Measurements from ENCODE around the gene MINAR1. TPM values are rescaled to one million over a fixed set of nuclear protein-coding genes. Genes with fewer than 3 reads are reported as not detected.

The MINAR1 gene, protein sequence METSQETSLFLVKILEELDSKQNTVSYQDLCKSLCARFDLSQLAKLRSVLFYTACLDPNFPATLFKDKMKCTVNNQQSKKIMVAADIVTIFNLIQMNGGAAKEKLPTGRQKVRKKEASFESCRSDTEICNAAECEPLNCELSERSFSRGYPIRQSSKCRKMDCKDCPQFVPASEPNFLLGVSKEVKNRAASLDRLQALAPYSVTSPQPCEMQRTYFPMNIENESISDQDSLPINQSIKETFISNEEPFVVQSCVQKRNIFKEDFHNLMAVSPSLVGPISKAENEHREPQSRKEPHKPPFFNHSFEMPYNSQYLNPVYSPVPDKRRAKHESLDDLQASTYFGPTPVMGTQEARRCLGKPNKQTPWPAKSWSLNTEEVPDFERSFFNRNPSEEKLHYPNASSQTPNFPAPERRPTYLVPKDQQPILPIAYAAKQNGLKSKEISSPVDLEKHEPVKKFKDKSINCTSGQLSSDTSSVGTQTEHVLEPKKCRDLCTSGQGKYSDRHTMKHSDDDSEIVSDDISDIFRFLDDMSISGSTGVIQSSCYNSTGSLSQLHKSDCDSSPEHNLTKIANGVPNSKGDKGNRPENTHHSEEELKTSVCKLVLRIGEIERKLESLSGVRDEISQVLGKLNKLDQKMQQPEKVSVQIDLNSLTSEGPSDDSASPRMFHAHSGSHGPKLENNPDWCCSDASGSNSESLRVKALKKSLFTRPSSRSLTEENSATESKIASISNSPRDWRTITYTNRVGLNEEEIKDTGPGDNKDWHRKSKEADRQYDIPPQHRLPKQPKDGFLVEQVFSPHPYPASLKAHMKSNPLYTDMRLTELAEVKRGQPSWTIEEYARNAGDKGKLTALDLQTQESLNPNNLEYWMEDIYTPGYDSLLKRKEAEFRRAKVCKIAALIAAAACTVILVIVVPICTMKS
- total RNA-seq: 1 to 10 TPM in 1 of 4 donors, under 1 TPM in 3; 0.05 to 1.1 (median 0.30) TPM

DNA sequence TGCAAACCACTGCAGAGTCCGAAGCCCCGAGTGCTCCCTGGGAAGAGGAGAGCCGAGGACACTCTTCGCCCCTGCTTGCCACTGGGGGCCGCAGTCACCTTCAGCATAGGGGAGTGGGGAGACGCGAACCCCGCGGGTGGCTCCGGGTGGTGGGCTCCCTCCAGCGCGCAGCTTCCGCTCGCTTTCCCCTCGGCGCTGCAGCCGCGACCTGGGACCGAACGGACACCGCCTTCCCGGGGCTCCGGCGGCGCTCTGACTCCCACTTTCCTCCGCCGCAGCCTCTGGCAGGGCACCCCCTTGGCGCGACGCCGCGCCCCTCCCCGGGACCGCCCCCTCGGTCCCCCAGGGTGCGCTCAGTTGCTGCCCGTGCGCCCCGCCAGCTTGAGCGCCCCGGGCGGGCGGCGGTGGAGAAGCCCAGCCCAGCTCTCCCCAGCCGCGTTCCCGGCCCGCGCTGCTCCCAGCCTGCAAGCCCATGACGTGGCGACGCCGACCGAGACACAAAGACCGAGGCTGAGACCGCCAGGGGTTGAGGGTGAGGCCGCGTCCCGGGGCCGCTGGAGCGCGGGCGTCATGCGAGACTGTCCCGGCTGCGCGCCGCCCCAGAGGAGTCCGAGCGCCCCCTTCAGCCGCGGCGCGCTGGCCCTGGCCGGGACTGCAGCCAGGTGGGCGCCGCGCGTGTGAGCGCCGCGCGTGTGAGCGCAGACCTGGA is at the start of gene MINAR1:
TSS of gene MINAR1 (plus strand) at position 701 of the 709 bp plus-strand sequence. CDS start 23,812 bp downstream, outside the sequence.
- Histone ChIP-seq H3K9me3 (no peaks in the 10 kb centered on the region), H3K36me3 (no peaks in the 10 kb centered on the region), H3K27ac (peak within 1 kb of the TSS in 1 of 4 donors; percentile 41), H3K4me3 (peak within 1 kb of the TSS; percentile 50 to 55 (median 54)), H3K27me3 (peaks cover 22 to 60% (median 39%) of the 10 kb centered on the region in 3 donors), H3K4me1 (peaks cover 0 to 6% of the 10 kb centered on the region in 2 donors)
- DNase-seq (no peak), ATAC-seq (peak; percentile 30 to 36)
- intact Hi-C loops (cut with DNase I; ENCODE audit: low total_unique reads): loop anchor here (2.0 kb wide), 1 partner anchor 51 kb away; no protein-coding TSS in a partner anchor
- in situ Hi-C loops (cut with MboI; ENCODE audit: low sequenced_read_pairs in 4 of 4): no loop called here
- TF ChIP-seq, protein P1, sequence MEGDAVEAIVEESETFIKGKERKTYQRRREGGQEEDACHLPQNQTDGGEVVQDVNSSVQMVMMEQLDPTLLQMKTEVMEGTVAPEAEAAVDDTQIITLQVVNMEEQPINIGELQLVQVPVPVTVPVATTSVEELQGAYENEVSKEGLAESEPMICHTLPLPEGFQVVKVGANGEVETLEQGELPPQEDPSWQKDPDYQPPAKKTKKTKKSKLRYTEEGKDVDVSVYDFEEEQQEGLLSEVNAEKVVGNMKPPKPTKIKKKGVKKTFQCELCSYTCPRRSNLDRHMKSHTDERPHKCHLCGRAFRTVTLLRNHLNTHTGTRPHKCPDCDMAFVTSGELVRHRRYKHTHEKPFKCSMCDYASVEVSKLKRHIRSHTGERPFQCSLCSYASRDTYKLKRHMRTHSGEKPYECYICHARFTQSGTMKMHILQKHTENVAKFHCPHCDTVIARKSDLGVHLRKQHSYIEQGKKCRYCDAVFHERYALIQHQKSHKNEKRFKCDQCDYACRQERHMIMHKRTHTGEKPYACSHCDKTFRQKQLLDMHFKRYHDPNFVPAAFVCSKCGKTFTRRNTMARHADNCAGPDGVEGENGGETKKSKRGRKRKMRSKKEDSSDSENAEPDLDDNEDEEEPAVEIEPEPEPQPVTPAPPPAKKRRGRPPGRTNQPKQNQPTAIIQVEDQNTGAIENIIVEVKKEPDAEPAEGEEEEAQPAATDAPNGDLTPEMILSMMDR (IDR thresholded peaks at IDR 0.05 in 4 of 5, conservative IDR thresholded peaks at IDR 0.05 in 1 of 5): peak in 1 of 5 experiments; percentile 13
- no peak for TF ChIP-seq POLR2A (IDR thresholded peaks at IDR 0.05)

DNA sequence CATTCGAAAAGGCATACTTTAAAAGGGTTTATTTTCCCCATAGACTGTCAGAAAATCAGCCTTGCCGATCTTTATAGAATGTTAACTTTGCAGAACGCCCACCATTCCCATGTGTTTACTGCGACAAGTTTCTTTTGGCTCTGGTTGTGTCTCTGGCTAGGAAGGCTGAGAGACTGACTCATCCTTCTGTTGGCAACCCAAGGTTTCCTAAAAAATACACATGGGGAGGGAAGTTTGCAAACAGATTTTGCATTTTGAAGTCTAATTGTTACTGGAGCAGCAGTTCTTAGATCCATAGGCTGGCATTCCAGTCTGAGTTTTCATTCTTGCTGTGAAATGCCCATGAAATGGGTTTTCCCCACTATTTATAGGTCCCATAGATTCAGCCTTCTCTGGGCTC is 37.9 kb upstream of the MINAR1 start:
- TF ChIP-seq POLR2A (IDR thresholded peaks at IDR 0.05): no peak
- TF ChIP-seq, protein P1 (IDR thresholded peaks at IDR 0.05 in 4 of 5, conservative IDR thresholded peaks at IDR 0.05 in 1 of 5): no peak
- DNase-seq: no peak
- no peaks in the 10 kb centered on the region for H3K4me1 ChIP-seq
- no peaks in the 10 kb centered on the region for H3K27me3 ChIP-seq
- no peaks in the 10 kb centered on the region for H3K9me3 ChIP-seq
- H3K4me3 ChIP-seq: no peak overlapping the region
- H3K36me3 ChIP-seq: no peaks in the 10 kb centered on the region
- no peak overlapping the region for H3K27ac ChIP-seq
- intact Hi-C loops (cut with DNase I; ENCODE audit: low total_unique reads) (no loop called here), in situ Hi-C loops (cut with MboI; ENCODE audit: low sequenced_read_pairs in 4 of 4) (no loop called here)
- ATAC-seq: no peak

DNA sequence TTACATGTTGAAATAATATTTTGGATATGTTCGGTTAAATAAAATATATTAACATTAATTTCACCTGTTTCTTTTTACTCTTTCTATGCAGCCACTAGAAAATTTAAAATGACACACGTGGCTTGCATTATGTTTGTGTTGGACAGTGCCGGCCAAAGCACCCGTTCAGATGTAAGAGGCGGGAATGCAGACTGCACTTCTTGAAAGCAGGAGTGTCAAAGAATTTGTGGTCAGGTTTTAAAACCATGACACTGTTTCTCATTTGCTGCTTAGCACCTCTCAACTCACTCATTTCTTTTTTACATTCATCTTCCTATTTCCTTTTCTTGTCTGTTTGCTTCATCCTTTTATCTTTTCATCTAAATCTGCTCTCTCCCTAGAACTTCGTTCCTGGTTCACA is 35.3 kb upstream of the MINAR1 start:
- H3K4me1 ChIP-seq: no peaks in the 10 kb centered on the region
- no peak overlapping the region for H3K4me3 ChIP-seq
- no peaks in the 10 kb centered on the region for H3K27me3 ChIP-seq
- ATAC-seq (no peak), DNase-seq (no peak)
- in situ Hi-C loops (cut with MboI; ENCODE audit: low sequenced_read_pairs in 4 of 4) (no loop called here), intact Hi-C loops (cut with DNase I; ENCODE audit: low total_unique reads) (no loop called here)
- no peaks in the 10 kb centered on the region for H3K36me3 ChIP-seq
- TF ChIP-seq, protein P1 (IDR thresholded peaks at IDR 0.05 in 4 of 5, conservative IDR thresholded peaks at IDR 0.05 in 1 of 5): no peak
- TF ChIP-seq POLR2A (IDR thresholded peaks at IDR 0.05): no peak
- no peaks in the 10 kb centered on the region for H3K9me3 ChIP-seq
- no peak overlapping the region for H3K27ac ChIP-seq

DNA sequence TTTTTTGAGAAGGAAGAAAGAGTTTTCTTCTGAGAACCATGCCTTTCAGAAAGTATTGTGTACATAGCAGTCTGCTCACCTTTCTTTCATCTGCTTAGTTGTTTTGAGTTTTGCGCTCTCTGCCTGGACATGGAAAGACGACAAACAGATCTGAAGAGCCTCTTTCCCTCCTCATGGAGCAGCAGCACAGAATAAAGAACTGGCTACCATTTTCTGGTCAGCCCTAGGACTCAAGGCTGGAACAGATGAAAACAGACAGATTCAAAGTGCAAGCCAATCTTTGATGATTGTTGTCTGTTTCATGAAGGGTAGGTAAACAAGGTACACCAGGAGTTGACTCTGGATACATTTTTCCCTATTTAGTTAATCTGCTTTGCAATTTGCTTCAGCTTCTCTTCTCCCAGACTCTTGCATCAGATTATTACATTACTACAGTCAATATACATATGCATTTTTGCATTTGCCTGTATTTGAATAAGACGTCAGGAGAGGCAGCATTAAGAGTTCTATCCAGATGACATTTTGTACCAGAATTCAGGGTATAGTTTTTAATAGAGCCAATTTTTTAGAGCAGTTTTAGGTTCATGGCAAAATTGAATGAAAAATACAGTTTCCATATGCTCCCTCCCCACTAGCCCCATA is 34.7 kb upstream of the MINAR1 start:
- no peak for TF ChIP-seq POLR2A (IDR thresholded peaks at IDR 0.05)
- TF ChIP-seq, protein P1 (IDR thresholded peaks at IDR 0.05 in 4 of 5, conservative IDR thresholded peaks at IDR 0.05 in 1 of 5): no peak
- intact Hi-C loops (cut with DNase I; ENCODE audit: low total_unique reads) (no loop called here), in situ Hi-C loops (cut with MboI; ENCODE audit: low sequenced_read_pairs in 4 of 4) (no loop called here)
- Histone ChIP-seq H3K36me3 (no peaks in the 10 kb centered on the region), H3K4me1 (no peaks in the 10 kb centered on the region), H3K9me3 (no peaks in the 10 kb centered on the region), H3K4me3 (no peak overlapping the region), H3K27ac (no peak overlapping the region), H3K27me3 (no peaks in the 10 kb centered on the region)
- ATAC-seq: no peak
- DNase-seq: no peak
